ENCODE measurements around the gene SPTB.

Gene SPTB

DNA sequence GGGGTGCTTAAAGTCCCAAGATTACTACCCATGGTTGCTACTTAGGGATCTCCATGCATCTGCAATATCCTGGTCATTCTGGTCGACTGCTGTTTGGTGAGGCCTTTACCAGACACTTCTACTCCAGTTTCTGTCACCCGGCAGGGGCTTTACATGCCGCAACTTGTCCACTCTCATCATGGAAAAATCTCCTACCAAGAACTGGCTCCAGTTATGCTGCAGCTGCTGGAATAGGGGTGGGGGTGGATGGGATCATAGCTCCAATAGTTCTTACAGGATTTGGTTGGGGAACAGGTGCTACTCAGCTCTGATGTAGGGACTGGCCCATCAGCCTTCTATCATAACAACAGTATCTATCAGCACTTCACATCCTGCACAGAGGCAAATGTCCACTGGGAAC lies 51.6 kb downstream of the SPTB start:
- TF ChIP-seq ZNF560 (tag by site-specific recombination; IDR thresholded peaks at IDR 0.05; ENCODE audit: borderline replicate concordance), result no peak
- TF ChIP-seq ZNF266 (tag by site-specific recombination; IDR thresholded peaks at IDR 0.05; ENCODE audit: low read depth), result no peak
- TF ChIP-seq, protein P1, sequence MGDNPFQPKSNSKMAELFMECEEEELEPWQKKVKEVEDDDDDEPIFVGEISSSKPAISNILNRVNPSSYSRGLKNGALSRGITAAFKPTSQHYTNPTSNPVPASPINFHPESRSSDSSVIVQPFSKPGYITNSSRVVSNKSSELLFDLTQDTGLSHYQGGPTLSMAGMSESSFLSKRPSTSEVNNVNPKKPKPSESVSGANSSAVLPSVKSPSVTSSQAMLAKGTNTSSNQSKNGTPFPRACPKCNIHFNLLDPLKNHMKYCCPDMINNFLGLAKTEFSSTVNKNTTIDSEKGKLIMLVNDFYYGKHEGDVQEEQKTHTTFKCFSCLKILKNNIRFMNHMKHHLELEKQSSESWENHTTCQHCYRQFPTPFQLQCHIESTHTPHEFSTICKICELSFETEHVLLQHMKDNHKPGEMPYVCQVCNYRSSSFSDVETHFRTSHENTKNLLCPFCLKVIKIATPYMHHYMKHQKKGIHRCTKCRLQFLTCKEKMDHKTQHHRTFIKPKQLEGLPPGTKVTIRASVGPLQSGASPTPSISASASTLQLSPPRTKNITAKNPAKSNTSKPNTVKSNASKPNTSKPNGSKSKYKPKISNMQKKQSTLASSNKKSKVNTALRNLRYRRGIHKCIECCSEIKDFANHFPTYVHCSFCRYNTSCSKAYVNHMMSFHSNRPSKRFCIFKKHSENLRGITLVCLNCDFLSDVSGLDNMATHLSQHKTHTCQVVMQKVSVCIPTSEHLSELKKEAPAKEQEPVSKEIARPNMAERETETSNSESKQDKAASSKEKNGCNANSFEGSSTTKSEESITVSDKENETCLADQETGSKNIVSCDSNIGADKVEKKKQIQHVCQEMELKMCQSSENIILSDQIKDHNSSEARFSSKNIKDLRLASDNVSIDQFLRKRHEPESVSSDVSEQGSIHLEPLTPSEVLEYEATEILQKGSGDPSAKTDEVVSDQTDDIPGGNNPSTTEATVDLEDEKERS (tag by site-specific recombination; IDR thresholded peaks at IDR 0.05), result no peak
- no peak for TF ChIP-seq ZNF585B (tag by site-specific recombination; IDR thresholded peaks at IDR 0.05)
- no peak for TF ChIP-seq PBX3 (CRISPR knock-in tag; IDR thresholded peaks at IDR 0.05)
- no peak for TF ChIP-seq REST (tag by site-specific recombination; IDR thresholded peaks at IDR 0.05)
- TF ChIP-seq ZNF239 (tag by site-specific recombination; IDR thresholded peaks at IDR 0.05), result no peak
- no peak for TF ChIP-seq ZNF169 (tag by site-specific recombination; IDR thresholded peaks at IDR 0.05)
- TF ChIP-seq BCL11A (tag by site-specific recombination; IDR thresholded peaks at IDR 0.05; ENCODE audit: low read depth), result no peak
- TF ChIP-seq ZNF624 (tag by site-specific recombination; IDR thresholded peaks at IDR 0.05), result no peak
- no peak for TF ChIP-seq ZSCAN18 (tag by site-specific recombination; IDR thresholded peaks at IDR 0.05)
- TF ChIP-seq ZFHX2 (tag by site-specific recombination; conservative IDR thresholded peaks at IDR 0.05), result no peak
- TF ChIP-seq ZNF274 (IDR thresholded peaks at IDR 0.05; ENCODE audit: low read length), result no peak
- no peak for TF ChIP-seq ZNF274 (tag by site-specific recombination; IDR thresholded peaks at IDR 0.05; ENCODE audit: borderline replicate concordance)
- TF ChIP-seq ZNF10 (tag by site-specific recombination; IDR thresholded peaks at IDR 0.05), result no peak
- TF ChIP-seq FEZF1 (tag by site-specific recombination; IDR thresholded peaks at IDR 0.05), result no peak
- TF ChIP-seq, protein P2, sequence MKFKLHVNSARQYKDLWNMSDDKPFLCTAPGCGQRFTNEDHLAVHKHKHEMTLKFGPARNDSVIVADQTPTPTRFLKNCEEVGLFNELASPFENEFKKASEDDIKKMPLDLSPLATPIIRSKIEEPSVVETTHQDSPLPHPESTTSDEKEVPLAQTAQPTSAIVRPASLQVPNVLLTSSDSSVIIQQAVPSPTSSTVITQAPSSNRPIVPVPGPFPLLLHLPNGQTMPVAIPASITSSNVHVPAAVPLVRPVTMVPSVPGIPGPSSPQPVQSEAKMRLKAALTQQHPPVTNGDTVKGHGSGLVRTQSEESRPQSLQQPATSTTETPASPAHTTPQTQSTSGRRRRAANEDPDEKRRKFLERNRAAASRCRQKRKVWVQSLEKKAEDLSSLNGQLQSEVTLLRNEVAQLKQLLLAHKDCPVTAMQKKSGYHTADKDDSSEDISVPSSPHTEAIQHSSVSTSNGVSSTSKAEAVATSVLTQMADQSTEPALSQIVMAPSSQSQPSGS (tag by site-specific recombination; IDR thresholded peaks at IDR 0.05; ENCODE audit: low read depth), result no peak
- no peak for TF ChIP-seq ZNF19 (tag by site-specific recombination; IDR thresholded peaks at IDR 0.05; ENCODE audit: low read depth)
- TF ChIP-seq PRDM2 (tag by site-specific recombination; IDR thresholded peaks at IDR 0.05; ENCODE audit: borderline replicate concordance), result no peak
- no peak for TF ChIP-seq YY1 (tag by site-specific recombination; IDR thresholded peaks at IDR 0.05)
- CTCF ChIA-PET, result interaction anchor here (0.6 to 10.6 kb wide), 2 partner anchors 62 to 140 kb away, joined by 3 to 199 read pairs; no protein-coding TSS in a partner anchor

More for the DNA sequence above, 51.6 kb downstream of the SPTB start:
- Histone ChIP-seq H3K9me3 (ENCODE audit: control insufficient read depth, insufficient read depth, low read depth, low read length) (no peaks in the 10 kb centered on the region), H3K4me3 (ENCODE audit: low read depth, low read length) (no peak overlapping the region), H3K27ac (ENCODE audit: extremely low read depth, low read depth, low read length) (no peak overlapping the region), H3K36me3 (ENCODE audit: control insufficient read depth in 2 of 2, insufficient read depth in 1 of 2, low read length in 2 of 2) (no peaks in the 10 kb centered on the region), H3K4me1 (ENCODE audit: control insufficient read depth, insufficient read depth, low read length) (no peaks in the 10 kb centered on the region)
- POLR2A ChIA-PET, result no interaction called here

Data from HEK293 (cell line).